ENCODE data around the gene PARP6. TPM values are rescaled to one million over a fixed set of nuclear protein-coding genes. Genes with fewer than 3 reads are reported as not detected.
"Not testable (repeated sequence)": the region's sequence is repeated elsewhere in the genome, so short reads cannot be mapped to it uniquely, and the experiment has no call there.

Gene PARP6
- total RNA-seq, 1 experiment from 2014 or later: 65.9 TPM

DNA sequence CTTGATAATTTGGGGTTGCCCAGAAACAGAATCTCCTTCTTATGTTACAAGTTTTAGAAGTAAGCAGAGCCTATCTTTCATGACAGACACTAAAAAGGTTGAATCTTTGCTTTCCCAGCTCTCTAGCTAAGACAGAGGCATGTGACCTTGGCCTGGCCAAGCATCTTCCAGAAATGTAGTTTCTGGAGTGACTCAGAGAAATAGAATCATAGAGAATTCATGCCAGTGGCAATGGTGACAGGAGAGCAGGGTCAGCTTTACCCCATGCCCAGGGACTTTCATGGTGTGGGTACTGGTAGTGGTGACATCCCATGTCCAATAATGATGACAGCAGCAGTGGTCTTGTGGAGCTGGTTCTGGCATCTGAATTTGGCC, 4.0 kb upstream of the PARP6 start:
- BruUV-seq (replicated peaks): no TSS peak
- no peak for DNase-seq
- no peaks in the 10 kb centered on the region; the same call in 1 of the 2 replicates for H3F3A ChIP-seq (ENCODE audit: insufficient read depth, low read depth)
- peaks cover 11% of the 10 kb centered on the region for H3K4me1 ChIP-seq (replicated peaks; ENCODE audit: insufficient read depth)
- H3K27ac ChIP-seq: no peak overlapping the region
- H2AFZ ChIP-seq: no peak overlapping the region
- intact Hi-C loops (cut with micrococcal nuclease; ENCODE audit: unreplicated experiment): no loop called here
- no peaks in the 10 kb centered on the region; the same call in 1 of the 2 replicates for H3K9me2 ChIP-seq (ENCODE audit: insufficient read depth)
- CTCF ChIA-PET: no interaction called here
- no peaks in the 10 kb centered on the region for H3K27me3 ChIP-seq (ENCODE audit: insufficient read depth, low read depth)
- TF ChIP-seq EZH2 (IDR thresholded peaks at IDR 0.05; ENCODE audit: low read depth): no peak
- TF ChIP-seq, protein P1, sequence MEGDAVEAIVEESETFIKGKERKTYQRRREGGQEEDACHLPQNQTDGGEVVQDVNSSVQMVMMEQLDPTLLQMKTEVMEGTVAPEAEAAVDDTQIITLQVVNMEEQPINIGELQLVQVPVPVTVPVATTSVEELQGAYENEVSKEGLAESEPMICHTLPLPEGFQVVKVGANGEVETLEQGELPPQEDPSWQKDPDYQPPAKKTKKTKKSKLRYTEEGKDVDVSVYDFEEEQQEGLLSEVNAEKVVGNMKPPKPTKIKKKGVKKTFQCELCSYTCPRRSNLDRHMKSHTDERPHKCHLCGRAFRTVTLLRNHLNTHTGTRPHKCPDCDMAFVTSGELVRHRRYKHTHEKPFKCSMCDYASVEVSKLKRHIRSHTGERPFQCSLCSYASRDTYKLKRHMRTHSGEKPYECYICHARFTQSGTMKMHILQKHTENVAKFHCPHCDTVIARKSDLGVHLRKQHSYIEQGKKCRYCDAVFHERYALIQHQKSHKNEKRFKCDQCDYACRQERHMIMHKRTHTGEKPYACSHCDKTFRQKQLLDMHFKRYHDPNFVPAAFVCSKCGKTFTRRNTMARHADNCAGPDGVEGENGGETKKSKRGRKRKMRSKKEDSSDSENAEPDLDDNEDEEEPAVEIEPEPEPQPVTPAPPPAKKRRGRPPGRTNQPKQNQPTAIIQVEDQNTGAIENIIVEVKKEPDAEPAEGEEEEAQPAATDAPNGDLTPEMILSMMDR (conservative IDR thresholded peaks at IDR 0.05): no peak
- H3K79me2 ChIP-seq (ENCODE audit: low read depth): peaks cover 9% of the 10 kb centered on the region
- POLR2A ChIA-PET (ENCODE audit: unreplicated experiment): no interaction called here
- no peaks in the 10 kb centered on the region for H3K9me3 ChIP-seq (ENCODE audit: insufficient read depth, low read depth)
- H4K20me1 ChIP-seq (ENCODE audit: insufficient read depth): no peaks in the 10 kb centered on the region
- no peak overlapping the region for H3K4me3 ChIP-seq
- H3K36me3 ChIP-seq (ENCODE audit: low read depth): no peaks in the 10 kb centered on the region
- H3K4me2 ChIP-seq: no peak overlapping the region

DNA sequence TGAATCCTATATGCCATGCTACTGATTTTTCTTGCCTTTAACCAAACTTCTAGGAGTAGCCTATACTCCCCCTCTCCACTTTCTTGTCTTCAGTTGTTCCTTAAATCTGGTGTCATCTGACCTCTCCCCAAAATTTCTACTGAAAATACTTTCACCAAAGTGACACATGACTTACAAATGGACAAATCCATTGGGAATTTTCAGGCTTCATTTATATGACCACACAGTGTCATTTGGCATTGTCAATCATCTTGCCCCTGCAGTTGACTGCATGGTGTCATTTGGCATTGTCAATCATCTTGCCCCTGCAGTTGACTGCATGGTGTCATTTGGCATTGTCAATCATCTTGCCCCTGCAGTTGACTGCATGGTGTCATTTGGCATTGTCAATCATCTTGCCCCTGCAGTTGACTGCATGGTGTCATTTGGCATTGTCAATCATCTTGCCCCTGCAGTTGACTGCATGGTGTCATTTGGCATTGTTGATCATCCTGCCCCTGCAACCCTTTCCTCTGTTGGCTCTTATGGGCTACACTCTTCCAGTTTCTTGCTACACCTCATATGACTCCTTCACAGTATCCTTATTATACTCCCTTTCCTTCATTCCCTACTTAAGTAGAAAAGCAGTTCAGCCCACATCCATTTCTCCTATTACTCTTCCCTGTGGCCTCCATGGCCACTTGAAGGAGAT, 3.4 kb upstream of the PARP6 start:
- H3K27ac ChIP-seq; H3K9me3 ChIP-seq (ENCODE audit: insufficient read depth, low read depth); H3K9me2 ChIP-seq (ENCODE audit: insufficient read depth); H3K4me2 ChIP-seq; CTCF ChIA-PET; H3K36me3 ChIP-seq (ENCODE audit: low read depth); H3K27me3 ChIP-seq (ENCODE audit: insufficient read depth, low read depth); POLR2A ChIA-PET (ENCODE audit: unreplicated experiment); DNase-seq; intact Hi-C loops (cut with micrococcal nuclease; ENCODE audit: unreplicated experiment); BruUV-seq (replicated peaks); H2AFZ ChIP-seq; H3F3A ChIP-seq (ENCODE audit: insufficient read depth, low read depth); H3K4me3 ChIP-seq; H4K20me1 ChIP-seq (ENCODE audit: insufficient read depth): not testable (repeated sequence)
- Histone ChIP-seq H3K79me2 (ENCODE audit: low read depth) (peaks cover 14% of the 10 kb centered on the region), H3K4me1 (replicated peaks; ENCODE audit: insufficient read depth) (peaks cover 16% of the 10 kb centered on the region)

DNA sequence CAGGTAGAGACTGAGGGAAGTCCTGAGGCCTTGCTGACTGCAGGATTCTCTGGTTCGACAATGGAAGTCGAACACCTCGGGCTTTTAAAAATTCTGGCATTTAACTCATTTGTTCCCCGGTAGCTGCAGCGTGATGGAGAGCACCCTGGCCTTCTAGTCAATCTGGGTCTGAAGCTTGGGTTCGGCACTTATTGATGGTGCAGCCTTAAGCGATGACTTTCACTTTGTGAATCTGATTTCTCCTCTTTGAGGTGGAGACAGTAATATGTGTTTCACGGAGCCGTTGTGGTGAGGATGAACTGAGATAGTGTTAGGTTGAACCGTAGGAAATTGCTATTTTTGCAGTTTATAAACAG, 621 bp upstream of the PARP6 start:
- peak overlapping the region; percentile 76 for H3K4me2 ChIP-seq
- no peaks in the 10 kb centered on the region for H3K9me3 ChIP-seq (ENCODE audit: insufficient read depth, low read depth)
- BruUV-seq (replicated peaks): TSS peak; percentile 88
- H3K4me1 ChIP-seq (replicated peaks; ENCODE audit: insufficient read depth): peaks cover 18% of the 10 kb centered on the region
- TF ChIP-seq, protein P1 (conservative IDR thresholded peaks at IDR 0.05): no peak; the same call in 1 of the 2 replicates
- TF ChIP-seq EZH2 (IDR thresholded peaks at IDR 0.05; ENCODE audit: low read depth): no peak
- H3F3A ChIP-seq (ENCODE audit: insufficient read depth, low read depth): no peaks in the 10 kb centered on the region; the same call in 1 of the 2 replicates
- H3K36me3 ChIP-seq (ENCODE audit: low read depth): peaks cover 11% of the 10 kb centered on the region
- intact Hi-C loops (cut with micrococcal nuclease; ENCODE audit: unreplicated experiment): loop anchor here (2.0 to 5.0 kb wide), 2 partner anchors 41 to 74 kb away; partner anchors contain the start of gene PKM
- no peaks in the 10 kb centered on the region for H4K20me1 ChIP-seq (ENCODE audit: insufficient read depth)
- ChIA-PET POLR2A (ENCODE audit: unreplicated experiment) (no interaction called here), CTCF (no interaction called here)
- H3K4me3 ChIP-seq: peak overlapping the region; percentile 51; the same call in 1 of the 2 replicates
- H2AFZ ChIP-seq: peak overlapping the region; percentile 90
- no peaks in the 10 kb centered on the region; the same call in 1 of the 2 replicates for H3K9me2 ChIP-seq (ENCODE audit: insufficient read depth)
- H3K79me2 ChIP-seq (ENCODE audit: low read depth): peaks cover 22% of the 10 kb centered on the region
- no peak overlapping the region for H3K27ac ChIP-seq
- H3K27me3 ChIP-seq (ENCODE audit: insufficient read depth, low read depth): no peaks in the 10 kb centered on the region
- DNase-seq: no peak

DNA sequence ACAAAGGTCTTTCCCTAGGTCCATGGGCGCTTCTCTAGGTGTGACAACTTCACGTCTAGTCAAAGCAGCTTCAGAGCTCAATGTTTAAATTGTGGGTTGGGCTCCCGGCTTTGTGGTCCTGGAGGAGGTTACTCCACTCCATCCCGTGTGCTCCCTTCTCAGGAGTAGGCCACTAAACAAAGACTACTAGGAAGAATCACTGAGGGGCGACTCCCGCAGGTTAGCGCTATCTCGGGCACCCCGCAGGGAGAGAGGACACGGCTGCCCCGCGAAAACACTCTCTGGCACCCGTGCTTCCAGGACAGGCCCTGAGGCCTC, 500 bp downstream of the PARP6 start:
- ChIA-PET POLR2A (ENCODE audit: unreplicated experiment) (no interaction called here), CTCF (no interaction called here)
- Histone ChIP-seq H4K20me1 (ENCODE audit: insufficient read depth) (no peaks in the 10 kb centered on the region), H3K27me3 (ENCODE audit: insufficient read depth, low read depth) (no peaks in the 10 kb centered on the region), H3K9me2 (ENCODE audit: insufficient read depth) (no peaks in the 10 kb centered on the region; the same call in 1 of the 2 replicates), H2AFZ (peak overlapping the region; percentile 97), H3F3A (ENCODE audit: insufficient read depth, low read depth) (no peaks in the 10 kb centered on the region; the same call in 1 of the 2 replicates), H3K9me3 (ENCODE audit: insufficient read depth, low read depth) (no peaks in the 10 kb centered on the region), H3K4me1 (replicated peaks; ENCODE audit: insufficient read depth) (peaks cover 18% of the 10 kb centered on the region), H3K79me2 (ENCODE audit: low read depth) (peaks cover 22% of the 10 kb centered on the region), H3K4me2 (peak overlapping the region; percentile 77), H3K27ac (peak overlapping the region; percentile 48; the same call in 1 of the 2 replicates), H3K36me3 (ENCODE audit: low read depth) (peaks cover 13% of the 10 kb centered on the region), H3K4me3 (peak overlapping the region; percentile 85)
- no peak for DNase-seq
- no peak for TF ChIP-seq EZH2 (IDR thresholded peaks at IDR 0.05; ENCODE audit: low read depth)
- TF ChIP-seq, protein P1 (conservative IDR thresholded peaks at IDR 0.05): no peak
- intact Hi-C loops (cut with micrococcal nuclease; ENCODE audit: unreplicated experiment): loop anchor here (2.0 to 5.0 kb wide), 2 partner anchors 40 to 73 kb away; partner anchors contain the start of gene PKM
- BruUV-seq (replicated peaks): no TSS peak
